ENCODE results near the gene PTGR2. TPM values are rescaled to one million over a fixed set of nuclear protein-coding genes. Genes with fewer than 3 reads are reported as not detected.

Gene PTGR2
- total RNA-seq, 1 experiment from 2014 or later = 12.8 TPM

Small RNA genes within 50 kb of the gene (small RNA-seq; reads per million reads assigned to genes)
- 0 reads per million in 2 experiments for gene AC005520.4
- 0 reads per million in 2 experiments for gene RF00019

Other genes starting within 250 kb of the PTGR2 start
- gene ACOT6, start 239.3 kb upstream of the PTGR2 start, total RNA-seq (2014; rRNA removed; shearing (Covaris generic)) = not detected in 2 replicates
- gene DNAL1, start 206.8 kb upstream of the PTGR2 start, total RNA-seq (2014; rRNA removed; shearing (Covaris generic)) = 24.8 and 30.7 TPM in 2 replicates
- 72.9 and 78.4 TPM in 2 replicates for gene PNMA1, start 137.4 kb upstream of the PTGR2 start, total RNA-seq (2014; rRNA removed; shearing (Covaris generic))
- gene ZNF410, start 35.0 kb downstream of the PTGR2 start, total RNA-seq (2014; rRNA removed; shearing (Covaris generic)) = 77.5 and 79.3 TPM in 2 replicates
- 1.9 and 2.1 TPM in 2 replicates for gene FAM161B, start 98.3 kb downstream of the PTGR2 start, total RNA-seq (2014; rRNA removed; shearing (Covaris generic))
- gene COQ6, start 98.5 kb downstream of the PTGR2 start, total RNA-seq (2014; rRNA removed; shearing (Covaris generic)) = 21.8 and 22.4 TPM in 2 replicates
- 12.6 and 13.8 TPM in 2 replicates for gene ENTPD5, start 167.5 kb downstream of the PTGR2 start, total RNA-seq (2014; rRNA removed; shearing (Covaris generic))
- gene BBOF1, start 167.5 kb downstream of the PTGR2 start, total RNA-seq (2014; rRNA removed; shearing (Covaris generic)) = 1.7 and 2.8 TPM in 2 replicates
- gene ALDH6A1, start 232.6 kb downstream of the PTGR2 start, total RNA-seq (2014; rRNA removed; shearing (Covaris generic)) = 6.9 and 7.4 TPM in 2 replicates
- gene LIN52, start 233.1 kb downstream of the PTGR2 start, total RNA-seq (2014; rRNA removed; shearing (Covaris generic)) = 8.1 and 9.8 TPM in 2 replicates

Data from NCI-H460 (cell line).